ENCODE measurements around the gene PYM1. TPM values are rescaled to one million over a fixed set of nuclear protein-coding genes. Genes with fewer than 3 reads are reported as not detected.

Gene PYM1
- 51.8 and 57.9 TPM in 2 replicates for total RNA-seq (2016; rRNA removed; fragmentation: Illumina TruSeq; extraction: Trizol)
- 37.7 and 39.0 TPM in 2 replicates for total RNA-seq (2016; cell fraction: cytosol; rRNA removed; fragmentation: Illumina TruSeq; extraction: Trizol; ENCODE audit: low read depth)
- 54.4 and 54.6 TPM in 2 replicates for total RNA-seq (2016; cell fraction: insoluble cytoplasmic fraction; rRNA removed; fragmentation: Illumina TruSeq; extraction: Trizol)
- total RNA-seq (2016; cell fraction: membrane; rRNA removed; fragmentation: Illumina TruSeq; extraction: Trizol) = 48.6 and 50.1 TPM in 2 replicates
- 23.2 and 28.5 TPM in 2 replicates for total RNA-seq (2016; cell fraction: nucleus; rRNA removed; fragmentation: Illumina TruSeq; extraction: Trizol)
- 40.7 and 44.0 TPM in 2 replicates for polyA plus RNA-seq (2011; rRNA removed)
- 44.1 and 48.8 TPM in 2 replicates for polyA plus RNA-seq (2011; cell fraction: cytosol; rRNA removed)
- 12.7 and 14.0 TPM in 2 replicates for polyA plus RNA-seq (2011; cell fraction: nucleus; rRNA removed)
- 24.5 and 31.8 TPM in 2 replicates for polyA plus RNA-seq (2012)
- 49.2 and 58.9 TPM in 2 replicates for polyA plus RNA-seq (2016; cell fraction: cytosol; fragmentation: Illumina TruSeq; extraction: Trizol; ENCODE audit: low read depth)
- 68.4 and 73.8 TPM in 2 replicates for polyA plus RNA-seq (2016; cell fraction: insoluble cytoplasmic fraction; fragmentation: Illumina TruSeq; extraction: Trizol; ENCODE audit: low read depth)
- polyA plus RNA-seq (2016; cell fraction: membrane; fragmentation: Illumina TruSeq; extraction: Trizol; ENCODE audit: low read depth) = 60.2 and 64.4 TPM in 2 replicates
- polyA plus RNA-seq (2016; cell fraction: nucleus; fragmentation: Illumina TruSeq; extraction: Trizol; ENCODE audit: insufficient read depth, low read depth) = 42.0 and 47.6 TPM in 2 replicates
- polyA minus RNA-seq (2011; rRNA and poly(A)+ RNA removed; ENCODE audit: low replicate concordance) = 21.7 and 25.5 TPM in 2 replicates
- 18.1 and 21.4 TPM in 2 replicates for polyA minus RNA-seq (2011; cell fraction: cytosol; rRNA and poly(A)+ RNA removed)
- 22.1 and 30.7 TPM in 2 replicates for polyA minus RNA-seq (2011; cell fraction: nucleus; rRNA and poly(A)+ RNA removed)
- percentile 78 among the genes with signal in this experiment for Bru-seq, nascent RNA
- BruChase-seq, experiment 1, labeled RNA remaining after a 6-hour chase = percentile 69 among the genes with signal in this experiment
- percentile 75 among the genes with signal in this experiment for BruChase-seq, experiment 2, labeled RNA remaining after a 2-hour chase
- long read RNA-seq, experiment 1, transcript PYM1-206 (2 exons, 653 nt) = minor isoform, 8 of 93 reads
- long read RNA-seq, experiment 1, transcript PYM1-203 (3 exons, 1,226 nt) = major isoform, 64 of 93 reads
- long read RNA-seq, experiment 1, partial matches to known transcripts = 1 of 93 reads
- long read RNA-seq, experiment 1, other reads (novel, unspliced or antisense) = 15 of 93 reads
- long read RNA-seq, experiment 2, transcript PYM1-203 (3 exons, 1,226 nt) = major isoform, 53 of 99 reads
- long read RNA-seq, experiment 2, transcript PYM1-202 (3 exons, 1,073 nt) = minor isoform, 15 of 99 reads
- long read RNA-seq, experiment 2, partial matches to known transcripts = 5 of 99 reads
- long read RNA-seq, experiment 2, other reads (novel, unspliced or antisense) = 21 of 99 reads

GRCh38 chr12:55927588-55928502 lies at the start of gene PYM1:
Gene PYM1, minus strand, starts transcription at chr12:55927894. Its CDS starts 133 bp downstream, at chr12:55927761.
- Histone ChIP-seq H4K20me1 (ENCODE audit: insufficient read depth, low read length) (peaks cover 9% of the 10 kb centered on the region; the same call in 1 of the 2 replicates), H3K9ac (ENCODE audit: insufficient read depth, low read depth, low read length) (peak within 1 kb of the TSS; percentile 96), H3K4me3 (replicated peaks in 1 of 3; ENCODE audit: insufficient read depth in 1 of 3, low read depth in 2 of 3, low read length in 3 of 3) (peak within 1 kb of the TSS; percentile 72 to 90 (median 89)), H3K27ac (ENCODE audit: extremely low read length, insufficient read depth, low read length) (peak within 1 kb of the TSS; percentile 96), H3K4me1 (ENCODE audit: insufficient read depth, low read length) (peaks cover 59% of the 10 kb centered on the region), H3K79me2 (ENCODE audit: insufficient read depth, low read length) (peaks cover 44% of the 10 kb centered on the region), H2AFZ (ENCODE audit: low read length) (no peak within 1 kb of the TSS), H3K9me3 (ENCODE audit: low read length) (no peaks in the 10 kb centered on the region), H3K36me3 (replicated peaks in 1 of 2; ENCODE audit: control insufficient read depth in 1 of 2, insufficient read depth in 2 of 2, low read length in 2 of 2) (no peaks in the 10 kb centered on the region; a peak in 2 of 5 replicates), H3K27me3 (ENCODE audit: control insufficient read depth in 1 of 2, insufficient read depth in 2 of 2, low read length in 2 of 2) (peaks cover 0 to 8% of the 10 kb centered on the region in 2 experiments; a peak in 1 of 5 replicates), H3K4me2 (ENCODE audit: low read depth, low read length) (peak within 1 kb of the TSS; percentile 97)
- ATAC-seq = peak; percentile 72
- FAIRE-seq = no peak
- in situ Hi-C loops (cut with HindIII; ENCODE audit: extremely low pct_ligation_motif_present, low pct_unique_long_range_greater_than_20kb) (loop anchor here (5.0 kb wide), 1 partner anchor 96 kb away; no protein-coding TSS in a partner anchor), intact Hi-C loops (cut with micrococcal nuclease; ENCODE audit: unreplicated experiment) (loop anchor here (1.0 kb wide), 2 partner anchors 99 to 111 kb away; partner anchors contain the start of genes DNAJC14 and SARNP)
- CTCF ChIA-PET (ENCODE audit: low intra/inter-chr PET ratio, low total read pairs) = interaction anchor here (1.9 kb wide), 1 partner anchor 12 kb away, joined by 8 read pairs; no protein-coding TSS in a partner anchor
- POLR2A ChIA-PET = interaction anchor here (0.6 to 10.5 kb wide), 19 partner anchors 9 to 207 kb away, joined by 3 to 108 read pairs (median 4); partner anchors contain the start of genes DNAJC14, ORMDL2, RAB5B and RDH5
- DNase-seq (ENCODE audit: low spot score) = peak; percentile 89
- WGBS (ENCODE audit: low lambda C conversion rate) = 0% methylated on average over 18 of the region's 49 CpGs
- BruUV-seq (replicated peaks) = TSS peak; percentile 81
- TF ChIP-seq ZFY (CRISPR knock-in tag; IDR thresholded peaks at IDR 0.05) (peak; percentile 83), MYC (CRISPR knock-in tag; IDR thresholded peaks at IDR 0.05; ENCODE audit: borderline replicate concordance) (peak; percentile 50; the same call in 1 of the 2 replicates), ZNF292 (CRISPR knock-in tag; IDR thresholded peaks at IDR 0.05; ENCODE audit: borderline replicate concordance, low read depth) (no peak), PAX8 (CRISPR knock-in tag; IDR thresholded peaks at IDR 0.05; ENCODE audit: borderline replicate concordance) (no peak), SIN3B (IDR thresholded peaks at IDR 0.05; ENCODE audit: low read length) (no peak), ZNF44 (CRISPR knock-in tag; IDR thresholded peaks at IDR 0.05) (0 out of 2 replicates have a peak, but pooled peaks have one; percentile 54), ZSCAN30 (CRISPR knock-in tag; IDR thresholded peaks at IDR 0.05) (no peak; the same call in 1 of the 2 replicates), ZNF333 (CRISPR knock-in tag; IDR thresholded peaks at IDR 0.05; ENCODE audit: borderline replicate concordance) (0 out of 2 replicates have a peak, but pooled peaks have one; percentile 28), ZNF275 (CRISPR knock-in tag; IDR thresholded peaks at IDR 0.05; ENCODE audit: borderline replicate concordance) (no peak), DR1 (CRISPR knock-in tag; IDR thresholded peaks at IDR 0.05) (peak; percentile 52; the same call in 1 of the 2 replicates), MLLT10 (CRISPR knock-in tag; IDR thresholded peaks at IDR 0.05) (no peak), NAIF1 (CRISPR knock-in tag; IDR thresholded peaks at IDR 0.05; ENCODE audit: borderline replicate concordance) (peak; percentile 63; the same call in 1 of the 2 replicates), TAF1 (CRISPR knock-in tag; IDR thresholded peaks at IDR 0.05) (peak; percentile 77), ZNF260 (CRISPR knock-in tag; IDR thresholded peaks at IDR 0.05; ENCODE audit: borderline replicate concordance, low read depth) (no peak), MBD4 (IDR thresholded peaks at IDR 0.05; ENCODE audit: borderline replicate concordance, low read length) (no peak), ZNF713 (CRISPR knock-in tag; IDR thresholded peaks at IDR 0.05) (peak; percentile 27; the same call in 1 of the 2 replicates)

Data from HepG2 (cell line).